Measurements from ENCODE around the gene BAIAP2L2.

DNA sequence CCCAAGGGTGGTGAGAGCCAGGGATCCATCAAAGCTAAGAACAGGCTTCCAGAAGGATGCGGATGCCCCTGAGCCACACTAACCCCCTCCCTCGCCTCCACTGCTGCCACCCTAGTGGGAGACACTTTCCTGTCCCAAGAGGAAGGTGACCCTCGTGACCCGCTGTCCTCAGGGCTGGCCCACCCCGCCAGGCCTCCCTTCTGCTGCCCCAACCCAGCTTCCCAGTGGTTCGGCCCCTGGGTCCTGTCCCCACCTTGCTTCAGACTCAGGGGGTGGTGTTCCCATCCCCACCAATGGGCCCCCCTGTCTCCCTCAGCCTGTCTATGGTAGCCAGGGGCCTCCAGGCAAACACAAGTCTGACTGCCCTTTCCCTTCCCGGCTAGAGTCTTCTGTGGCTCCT lies 59.8 kb downstream of the BAIAP2L2 start:
- no peak for TF ChIP-seq CTCF (IDR thresholded peaks at IDR 0.05; ENCODE audit: poor library complexity)
- no peak for TF ChIP-seq EZH2 (IDR thresholded peaks at IDR 0.05; ENCODE audit: borderline replicate concordance)
- no peak for TF ChIP-seq EZH2phosphoT487 (IDR thresholded peaks at IDR 0.05; ENCODE audit: low read depth, severe bottlenecking, unreplicated experiment)

Measured in hepatocyte (in vitro differentiated cells).